GM19099 (cell line): ENCODE measurements around the gene GALNT18.

Experiments
- POLR2A ChIP-seq: IDR thresholded peaks from 3 replicates; pipeline ENCODE4 v1.6.1; 2011; ENCODE audit warnings: low read depth; ENCODE audit not compliant: insufficient read length; ENCODE audit errors: extremely low read depth

Gene GALNT18

DNA sequence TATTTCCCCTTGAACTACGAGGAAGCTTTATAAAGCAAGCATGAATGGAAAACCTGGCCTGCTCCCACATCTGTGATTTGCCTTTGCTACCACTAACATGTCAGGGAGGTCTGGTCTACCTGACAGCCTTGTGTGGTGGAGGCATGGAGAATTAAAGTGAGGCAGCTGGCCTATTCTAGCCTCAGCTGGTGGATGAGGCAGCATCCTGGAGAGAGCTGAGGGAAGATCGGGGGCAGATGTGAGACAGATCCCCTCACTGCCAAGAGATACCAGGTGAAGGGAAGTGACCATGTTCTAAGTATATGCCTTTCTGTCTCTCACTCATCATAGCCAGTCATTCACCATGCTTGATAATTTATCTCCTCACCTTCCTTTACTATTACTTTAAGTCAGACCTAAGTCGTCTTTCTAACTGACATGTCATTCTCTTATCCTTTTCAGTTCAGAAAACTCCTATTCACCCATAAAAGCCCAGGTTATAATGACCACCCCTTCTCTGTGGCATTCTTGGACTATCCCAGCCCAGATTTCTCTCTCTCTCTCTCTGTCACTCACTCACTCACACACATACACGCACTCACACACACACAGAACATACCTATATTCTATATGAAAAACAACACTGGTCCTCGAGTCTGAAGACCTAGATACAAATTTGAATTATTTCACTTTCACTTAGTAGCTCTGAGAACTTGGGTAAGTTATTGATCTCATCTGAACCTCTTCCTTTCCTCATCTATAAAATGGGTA is 359.5 kb downstream of the GALNT18 start:
- no peak for TF ChIP-seq POLR2A

DNA sequence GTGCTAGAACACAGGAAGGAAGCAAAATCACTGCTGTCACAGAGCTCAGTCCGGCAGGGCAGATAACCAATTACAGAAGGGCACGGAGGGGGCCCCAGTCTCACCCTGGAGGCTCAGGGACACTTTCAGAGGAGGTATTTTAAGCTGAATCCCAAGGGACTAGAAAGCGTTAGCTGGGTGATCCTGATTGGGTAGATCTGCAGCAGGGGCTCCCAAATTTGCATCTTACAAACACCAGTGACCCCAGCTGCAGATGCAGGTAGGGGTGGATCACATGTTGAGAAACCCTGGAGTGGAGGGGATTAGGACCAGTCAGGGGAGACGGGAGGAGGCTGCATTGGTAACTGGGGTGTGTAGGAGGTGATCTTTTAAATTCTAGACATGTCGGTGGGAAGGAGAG is 360.2 kb downstream of the GALNT18 start:
- TF ChIP-seq POLR2A = no peak

DNA sequence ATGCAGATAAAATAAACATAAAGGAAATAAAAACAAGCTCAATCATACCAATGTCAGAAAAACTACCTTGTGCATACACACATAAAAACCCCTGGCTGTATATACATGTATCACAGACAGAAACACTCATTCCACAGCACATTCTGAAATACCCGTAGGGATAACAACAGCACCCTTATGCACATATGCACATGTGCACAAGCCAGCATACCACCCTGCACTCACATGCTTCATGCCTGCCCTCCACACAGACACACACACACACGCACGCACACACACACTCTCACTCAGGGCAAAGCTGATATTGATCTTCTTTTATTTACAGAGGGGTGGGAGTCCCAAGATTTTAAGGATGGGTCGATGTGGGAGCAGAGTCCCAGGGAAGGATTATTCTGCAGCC is 360.9 kb downstream of the GALNT18 start:
- TF ChIP-seq POLR2A = no peak

DNA sequence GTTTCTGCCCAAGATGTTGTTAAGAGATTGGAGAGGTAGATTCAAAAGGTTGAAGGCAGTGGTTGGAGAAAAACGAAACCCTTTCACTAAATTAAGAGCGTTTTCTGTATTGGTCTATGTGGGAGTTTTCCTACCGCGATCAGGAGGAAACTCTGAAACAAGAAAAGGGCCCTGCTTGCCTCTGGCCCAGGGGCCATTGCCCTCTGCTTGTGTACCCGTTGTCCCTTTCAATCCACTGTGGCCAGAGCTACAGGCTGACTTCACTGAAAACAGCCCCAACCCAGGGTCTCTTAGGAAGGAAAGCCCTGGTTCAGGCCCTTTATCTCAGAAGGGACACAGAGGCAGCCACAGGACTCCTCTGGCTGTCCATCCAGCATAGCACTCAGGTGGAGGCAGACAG is 367.8 kb downstream of the GALNT18 start:
- TF ChIP-seq POLR2A = no peak

- no peak for TF ChIP-seq POLR2A
Observed at GRCh38 chr11:11253497-11253896, 368.3 kb downstream of the GALNT18 start.

DNA sequence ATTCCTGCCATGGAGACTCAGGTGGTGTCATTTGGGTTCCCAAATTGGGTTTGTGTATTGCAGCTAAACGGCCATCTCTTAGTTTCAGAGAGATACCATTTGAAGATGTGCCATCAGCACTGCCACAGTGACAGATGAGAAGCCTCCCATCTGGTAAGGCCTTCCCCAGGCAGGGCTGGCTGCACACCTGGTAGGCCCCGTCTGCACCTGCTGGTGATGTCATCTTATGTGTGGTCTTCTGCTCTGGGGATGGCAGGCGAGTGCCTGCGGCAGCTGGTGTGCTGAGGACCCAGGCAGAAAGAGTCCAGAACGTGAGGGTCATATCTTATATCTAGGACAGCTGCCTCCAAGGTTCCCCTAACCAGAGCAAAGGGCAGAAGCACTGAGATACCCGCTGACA is 369.4 kb downstream of the GALNT18 start:
- no peak for TF ChIP-seq POLR2A

DNA sequence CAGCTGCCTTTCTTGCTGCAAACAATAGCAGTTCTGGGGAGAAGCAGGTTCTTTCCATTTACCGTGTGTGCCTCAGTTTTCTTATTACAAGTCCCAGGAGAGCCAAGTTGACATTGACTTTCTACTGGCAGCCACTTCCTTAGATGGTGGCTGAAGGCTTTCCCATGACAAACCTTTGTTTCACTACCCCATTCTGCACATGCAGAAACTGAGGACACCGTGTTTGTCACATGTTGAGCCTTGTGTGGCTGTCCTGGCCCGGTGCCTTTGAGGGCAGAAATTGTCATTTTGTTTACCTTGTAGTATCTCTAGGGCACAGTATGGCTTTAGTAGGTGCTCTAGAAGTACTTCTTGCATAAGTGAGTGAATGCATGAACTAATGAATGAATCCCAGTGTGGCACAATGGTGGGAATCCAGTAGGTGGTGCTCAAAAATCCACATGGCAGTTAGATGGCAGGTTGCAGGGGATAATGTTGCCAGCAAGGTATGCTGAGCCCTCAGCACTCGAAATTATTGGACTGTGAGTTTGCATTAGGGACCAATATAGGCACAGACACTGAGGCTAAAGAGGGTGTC is 370.3 kb downstream of the GALNT18 start:
- TF ChIP-seq POLR2A = no peak

DNA sequence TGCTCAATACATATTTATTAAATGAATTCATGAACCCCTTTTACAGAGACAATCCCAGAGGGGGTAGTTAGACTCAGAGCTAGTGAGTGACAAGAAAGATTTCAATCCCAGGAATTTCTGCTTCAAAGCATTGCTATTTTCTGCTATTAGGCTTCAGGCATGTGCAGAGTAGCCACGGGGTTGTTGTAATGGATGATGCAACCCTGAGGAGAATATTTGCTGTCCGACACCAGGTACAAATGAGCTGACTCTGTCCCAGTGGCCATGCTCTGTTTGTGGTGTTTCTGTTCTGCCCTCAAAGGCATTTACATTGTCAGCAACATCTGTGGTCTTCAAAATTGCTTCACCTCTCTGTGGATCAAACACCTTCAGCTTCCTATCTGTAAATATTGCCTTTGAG is 371.3 kb downstream of the GALNT18 start:
- TF ChIP-seq POLR2A = no peak

DNA sequence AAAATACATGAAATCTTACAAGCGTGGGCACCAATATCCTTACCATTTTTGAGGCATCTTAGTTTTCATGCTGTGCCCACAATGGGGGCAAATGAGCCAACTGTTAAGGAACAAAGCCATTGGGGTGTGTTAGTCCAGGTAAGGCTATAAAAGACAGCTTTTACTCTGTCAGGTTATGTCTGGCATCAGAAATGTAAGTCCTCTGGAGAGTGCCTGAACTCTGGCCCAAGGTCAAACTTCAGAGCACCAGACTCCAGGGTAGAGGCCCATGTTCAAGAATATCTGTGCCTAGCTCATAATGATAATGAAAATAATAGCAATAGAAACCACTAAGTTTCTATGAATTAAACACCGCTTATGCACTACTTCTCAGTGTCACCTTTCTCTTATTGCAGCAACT is 374.2 kb downstream of the GALNT18 start:
- no peak for TF ChIP-seq POLR2A

GRCh38 chr11:11247086-11247485 is 374.7 kb downstream of the GALNT18 start:
- TF ChIP-seq POLR2A = no peak

DNA sequence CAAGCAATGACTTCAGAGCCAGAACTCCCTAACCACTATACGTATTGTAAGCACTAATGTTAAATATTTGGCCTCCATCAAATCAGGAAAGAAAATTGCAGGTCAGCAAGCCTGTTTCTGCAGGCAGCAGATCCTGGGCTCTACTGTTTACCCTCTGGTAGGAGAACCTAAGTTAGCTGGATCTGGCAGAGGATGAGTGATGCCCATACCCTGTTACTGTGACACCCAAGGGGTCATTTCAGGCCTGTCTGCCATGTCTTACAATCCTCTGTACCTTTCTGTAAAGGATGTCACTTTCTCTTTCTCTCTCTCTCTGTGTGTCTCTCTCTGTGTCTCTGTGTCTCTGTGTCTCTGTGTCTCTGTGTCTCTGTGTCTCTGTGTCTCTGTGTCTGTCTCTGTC is 375.6 kb downstream of the GALNT18 start:
- TF ChIP-seq POLR2A = no peak

DNA sequence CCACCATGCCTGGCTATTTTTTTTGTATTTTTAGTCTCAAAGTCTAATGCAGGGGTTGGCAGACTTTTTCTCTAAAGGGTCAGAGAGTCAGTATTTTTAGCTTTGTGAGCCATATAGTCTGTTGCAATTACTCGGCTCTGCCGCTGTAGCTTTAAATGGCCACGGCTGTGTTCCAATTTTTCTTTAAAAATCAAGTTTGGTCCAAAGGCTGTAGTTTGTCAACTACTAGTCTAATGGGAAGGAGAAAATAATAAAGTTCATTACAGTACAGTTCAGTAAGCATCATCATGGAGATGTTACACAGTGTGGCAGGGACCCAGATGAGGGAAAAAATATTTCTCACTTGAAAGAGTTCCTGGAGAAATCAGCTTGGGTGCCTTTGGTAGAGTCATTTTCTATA is 376.4 kb downstream of the GALNT18 start:
- TF ChIP-seq POLR2A = no peak

DNA sequence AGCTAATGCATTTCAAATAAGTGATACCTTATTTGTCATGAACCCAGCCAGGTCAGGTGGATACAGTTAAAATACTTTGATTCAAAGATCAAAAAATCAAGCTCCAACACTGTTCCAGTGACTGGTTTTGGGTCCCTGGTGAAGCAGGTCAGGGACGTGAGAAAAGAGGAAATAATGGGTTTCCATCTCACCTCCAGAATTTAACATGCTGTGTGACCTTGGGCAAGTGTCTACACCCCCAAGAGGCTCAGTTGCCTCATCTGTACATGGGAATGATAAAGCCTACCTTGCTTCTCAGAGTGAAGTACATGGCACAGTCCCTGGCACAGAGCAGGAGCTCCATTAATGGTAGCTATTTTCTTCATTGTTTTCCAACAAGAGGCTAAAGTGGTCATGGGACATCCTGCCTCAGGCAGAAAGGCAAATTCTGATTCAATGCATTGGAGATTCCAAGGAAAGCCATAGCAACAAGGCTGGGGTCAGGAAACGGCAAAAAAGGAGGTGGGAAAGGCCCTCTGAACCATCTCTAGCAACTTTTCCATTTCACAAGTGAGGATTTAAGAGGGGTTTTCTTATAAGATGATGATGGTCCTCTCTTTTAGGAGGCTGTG is 377.2 kb downstream of the GALNT18 start:
- no peak for TF ChIP-seq POLR2A

GRCh38 chr11:11243590-11244469 is 378.0 kb downstream of the GALNT18 start:
- no peak for TF ChIP-seq POLR2A

DNA sequence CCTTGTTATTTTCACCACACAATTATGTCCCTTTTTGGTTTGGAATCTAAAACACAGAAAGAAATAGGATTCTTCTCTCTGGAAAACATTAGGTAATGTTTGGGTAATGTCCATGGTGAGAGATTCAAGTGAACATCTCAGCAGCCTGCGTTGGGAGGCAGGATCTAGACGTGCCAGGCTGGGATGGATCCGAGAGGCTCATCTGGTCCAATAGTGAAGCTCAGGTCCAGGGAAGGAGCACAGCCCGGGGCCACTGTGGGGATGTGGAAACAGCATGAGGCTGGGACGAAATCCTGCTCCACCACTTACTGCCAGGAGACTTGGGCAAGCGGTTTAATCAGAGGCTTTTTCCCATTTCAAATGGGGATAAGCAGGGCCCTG is 378.6 kb downstream of the GALNT18 start:
- no peak for TF ChIP-seq POLR2A
